22Rv1 (cell line): Measurements from ENCODE around the gene MLST8.

Experiments
- H3K27ac ChIP-seq: fragments of 450-650 bp; 2 replicates; pipeline ENCODE4 v1.5.1; 2017
- CTCF ChIP-seq: fragments of 450-650 bp; IDR thresholded peaks from 2 replicates; pipeline ENCODE4 v1.5.1; 2017; ENCODE audit warnings: mild to moderate bottlenecking
- ZFX ChIP-seq: fragments of 450-650 bp; IDR thresholded peaks from 2 replicates; pipeline ENCODE4 v1.6.1; 2017; ENCODE audit warnings: antibody characterized with exemption, borderline replicate concordance

Gene MLST8

GRCh38 chr16:2229632-2230250 is 24.5 kb downstream of the MLST8 start:
- no peak for TF ChIP-seq ZFX
- no peak for TF ChIP-seq CTCF
- H3K27ac ChIP-seq: no peak overlapping the region

GRCh38 chr16:2230376-2230775 is 25.1 kb downstream of the MLST8 start:
- no peak overlapping the region for H3K27ac ChIP-seq
- TF ChIP-seq CTCF: no peak
- TF ChIP-seq ZFX: no peak

GRCh38 chr16:2231016-2231931 is 26.0 kb downstream of the MLST8 start:
- TF ChIP-seq ZFX (no peak), CTCF (no peak)
- H3K27ac ChIP-seq: no peak overlapping the region

- no peak overlapping the region for H3K27ac ChIP-seq
- TF ChIP-seq ZFX (no peak), CTCF (no peak)
Observed at GRCh38 chr16:2232094-2232990, 27.1 kb downstream of the MLST8 start.

GRCh38 chr16:2233046-2233775 is 28.0 kb downstream of the MLST8 start:
- H3K27ac ChIP-seq: 0 out of 2 replicates have a peak overlapping the region, but pooled peaks have one; percentile 5
- TF ChIP-seq CTCF: no peak
- no peak for TF ChIP-seq ZFX

- H3K27ac ChIP-seq: 0 out of 2 replicates have a peak overlapping the region, but pooled peaks have one; percentile 5
- no peak for TF ChIP-seq CTCF
- TF ChIP-seq ZFX: no peak
Observed at GRCh38 chr16:2233872-2234812, 28.9 kb downstream of the MLST8 start.
